ENCODE results near the gene UQCRC1.
"Not testable (repeated sequence)": the region's sequence is repeated elsewhere in the genome, so short reads cannot be mapped to it uniquely, and the experiment has no call there.

Gene UQCRC1

GRCh38 chr3:48553886-48554845 is 55.3 kb downstream of the UQCRC1 start:
- DNase-seq (ENCODE audit: low read depth), result no peak

GRCh38 chr3:48553361-48553760 is 56.1 kb downstream of the UQCRC1 start:
- DNase-seq (ENCODE audit: low read depth), result no peak

GRCh38 chr3:48552111-48552951 is 57.1 kb downstream of the UQCRC1 start:
- no peak for DNase-seq (ENCODE audit: low read depth)

GRCh38 chr3:48551651-48552050 is 57.8 kb downstream of the UQCRC1 start:
- not testable (repeated sequence) for DNase-seq (ENCODE audit: low read depth)

Data from stimulated activated CD8-positive, alpha-beta memory T cell treated with anti-CD3 and anti-CD28 coated beads, Interleukin-12 subunit alpha, Interleukin-12 subunit beta, amount 100 ng/mL, for 4 hours (primary cell).